Spleen (tissue), 11 donors: ENCODE measurements around the gene RIPPLY3. TPM values are rescaled to one million over a fixed set of nuclear protein-coding genes. Genes with fewer than 3 reads are reported as not detected.

Experiments used
- DNase-seq: peaks from one replicate; pipeline ENCODE4 v3.0.0-alpha.2; 2020
- H3K27ac ChIP-seq, 8 donors: fragments of 200-600 bp; sonication (generic) in 7 of 8; 1 replicate in 4 of 8; 2 replicates in 4 of 8; pipeline versions ENCODE4 v1.5.0 to v1.8.0; 2016 to 2021; ENCODE audit warnings: inconsistent platforms in 4 of 8, mild to moderate bottlenecking in 4 of 8, moderate library complexity in 1 of 8
- H3K27me3 ChIP-seq, 7 donors: fragments of 200-600 bp; sonication (generic) in 6 of 7; replicated peaks in 1 of 7; 1 replicate in 4 of 7; 2 replicates in 3 of 7; pipeline versions ENCODE4 v1.5.0 to v1.8.0; 2016 to 2021; ENCODE audit warnings: inconsistent platforms in 3 of 7, mild to moderate bottlenecking in 1 of 7
- H3K36me3 ChIP-seq, 6 donors: fragments of 200-600 bp; sonication (generic) in 5 of 6; 1 replicate in 4 of 6; 2 replicates in 2 of 6; pipeline versions ENCODE4 v1.5.0 to v1.8.0; 2016 to 2021; ENCODE audit warnings: inconsistent platforms in 2 of 6
- H3K4me1 ChIP-seq, 6 donors: fragments of 200-600 bp; sonication (generic) in 5 of 6; 1 replicate in 3 of 6; 2 replicates in 3 of 6; pipeline versions ENCODE4 v1.5.0 to v1.8.0; 2016 to 2021; ENCODE audit warnings: inconsistent platforms in 3 of 6
- H3K4me3 ChIP-seq, 8 donors: fragments of 200-600 bp; sonication (generic) in 7 of 8; 1 replicate in 4 of 8; 2 replicates in 4 of 8; pipeline versions ENCODE4 v1.5.0 to v1.8.0; 2016 to 2021; ENCODE audit warnings: inconsistent platforms in 4 of 8, mild to moderate bottlenecking in 4 of 8, moderate library complexity in 2 of 8
- H3K9me3 ChIP-seq, 8 donors: fragments of 200-600 bp; sonication (generic) in 7 of 8; 1 replicate in 4 of 8; 2 replicates in 4 of 8; pipeline versions ENCODE4 v1.5.0 to v1.8.0; 2016 to 2021; ENCODE audit warnings: inconsistent platforms in 4 of 8
- CTCF ChIP-seq, 11 experiments: fragments of 200-600 bp in 7 of 11; fragments of 450-650 bp in 4 of 11; sonication (generic) in 4 of 11; IDR thresholded peaks in 8 of 11; conservative IDR thresholded peaks in 3 of 11; 1 replicate in 7 of 11; 2 replicates in 4 of 11; pipeline versions ENCODE4 v1.4.0 to v1.8.0; 2016 to 2021; ENCODE audit warnings: antibody characterized with exemption in 11 of 11, inconsistent platforms in 4 of 11, mild to moderate bottlenecking in 1 of 11
- POLR2A ChIP-seq, 3 donors: fragments of 450-650 bp; IDR thresholded peaks; one replicate each; pipeline ENCODE4 v1.5.1; 2017; ENCODE audit warnings: antibody characterized with exemption in 3 of 3, mild to moderate bottlenecking in 1 of 3
- POLR2AphosphoS5 ChIP-seq, 3 donors: sonication (generic); formaldehyde crosslinking; IDR thresholded peaks; one replicate each; pipeline ENCODE4 v1.5.1; 2017; ENCODE audit warnings: antibody characterized with exemption in 3 of 3
- WGBS, 5 donors: extraction: QIAGEN DNeasy Blood & Tissue Kit in 3 of 5; methylation state at CpG; one replicate each; pipeline versions ENCODE4 v1.1.5 to v1.1.7; 2013 to 2018; 5-methylcytosine and 5-hydroxymethylcytosine counted together
- intact Hi-C: fragments of 100-400 bp; cut with DNase I; formaldehyde crosslinking; loops from one replicate; pipeline ENCODE4 v1.15.0; 2023; ENCODE audit warnings: low total_unique reads
- polyA plus RNA-seq, 3 donors: library from polyadenylated mRNA; stranded (reverse); fragments of 200-250 nt; gene quantifications; one replicate each; pipeline ENCODE4 v1.2.1, GENCODE V29; 2013
- total RNA-seq, 7 donors: library from RNA; depleted of rRNA in 3 of 7; stranded (reverse); fragments of >200 nt in 3 of 7; fragmentation: NEBNext Ultra II Directional in 4 of 7; extraction: Animal tissue kit (Norgen Biotek cat#: 25700) in 4 of 7; gene quantifications; one replicate each; pipeline versions ENCODE4 v1.1.0 to v1.2.1, GENCODE V29; 2016 to 2021
- donor health status: healthy with polysubstance abuse.
- donor health status: DM: no; HTN: no; CAD: no; lungs with moderate emphysema.
- donor health status: DM: no; HTN: no; CAD: no.
- donor health status: Bipolar disorder and iron deficiency.
- donor health status: healthy.
- donor health status: DM: no; HTN: no; CAD: no.
- donor health status: DM: yes; HTN: yes; CAD: no.

The RIPPLY3 gene
- total and polyA plus RNA-seq, 10 donors: 0.05 TPM; not detected in 9

GRCh38 chr21:37039411-37040075, 33.0 kb downstream of the RIPPLY3 start:
- Histone ChIP-seq H3K27me3 (no peaks in the 10 kb centered on the region), H3K27ac (no peak overlapping the region), H3K36me3 (no peaks in the 10 kb centered on the region), H3K4me3 (no peak overlapping the region), H3K9me3 (no peaks in the 10 kb centered on the region), H3K4me1 (no peaks in the 10 kb centered on the region)
- intact Hi-C loops: no loop called here
- WGBS, 5 donors: 79 to 86% (median 84%) methylated on average over 9 of the region's 9 CpGs
- no peak for DNase-seq
- TF ChIP-seq POLR2AphosphoS5 (IDR thresholded peaks at IDR 0.05) (no peak), CTCF (IDR thresholded peaks at IDR 0.05 in 8 of 11, conservative IDR thresholded peaks at IDR 0.05 in 3 of 11) (no peak), POLR2A (IDR thresholded peaks at IDR 0.05) (no peak)

- WGBS, 5 donors: 87 to 96% (median 92%) methylated on average over 3 of the region's 3 CpGs
- TF ChIP-seq CTCF (IDR thresholded peaks at IDR 0.05 in 8 of 11, conservative IDR thresholded peaks at IDR 0.05 in 3 of 11) (no peak), POLR2A (IDR thresholded peaks at IDR 0.05) (no peak), POLR2AphosphoS5 (IDR thresholded peaks at IDR 0.05) (no peak)
- Histone ChIP-seq H3K27me3 (no peaks in the 10 kb centered on the region), H3K4me1 (peaks cover 0 to 3% (median 0%) of the 10 kb centered on the region in 6 donors), H3K9me3 (no peaks in the 10 kb centered on the region), H3K4me3 (no peak overlapping the region), H3K27ac (no peak overlapping the region), H3K36me3 (no peaks in the 10 kb centered on the region)
- no peak for DNase-seq
- intact Hi-C loops: no loop called here
Observed at GRCh38 chr21:37040212-37040611, 33.7 kb downstream of the RIPPLY3 start.

GRCh38 chr21:37041706-37042271, 35.3 kb downstream of the RIPPLY3 start:
- DNase-seq: no peak
- H3K36me3 ChIP-seq: no peaks in the 10 kb centered on the region
- no peak overlapping the region for H3K4me3 ChIP-seq
- intact Hi-C loops: no loop called here
- no peak overlapping the region for H3K27ac ChIP-seq
- H3K4me1 ChIP-seq: peaks cover 0 to 7% (median 0%) of the 10 kb centered on the region in 6 donors
- H3K27me3 ChIP-seq: peaks cover 0 to 4% (median 0%) of the 10 kb centered on the region in 7 donors
- TF ChIP-seq CTCF (IDR thresholded peaks at IDR 0.05 in 8 of 11, conservative IDR thresholded peaks at IDR 0.05 in 3 of 11) (no peak), POLR2AphosphoS5 (IDR thresholded peaks at IDR 0.05) (no peak), POLR2A (IDR thresholded peaks at IDR 0.05) (no peak)
- H3K9me3 ChIP-seq: no peaks in the 10 kb centered on the region
- WGBS, 5 donors: 85 to 100% (median 93%) methylated on average over 4 of the region's 4 CpGs

GRCh38 chr21:37043818-37044217, 37.3 kb downstream of the RIPPLY3 start:
- Histone ChIP-seq H3K9me3 (no peaks in the 10 kb centered on the region), H3K4me3 (no peak overlapping the region), H3K27ac (no peak overlapping the region), H3K27me3 (peaks cover 0 to 7% (median 0%) of the 10 kb centered on the region in 7 donors), H3K4me1 (peaks cover 0 to 7% (median 0%) of the 10 kb centered on the region in 6 donors), H3K36me3 (no peaks in the 10 kb centered on the region)
- WGBS, 5 donors: 72 to 77% (median 74%) methylated on average over 6 of the region's 6 CpGs
- no peak for DNase-seq
- intact Hi-C loops: no loop called here
- TF ChIP-seq POLR2AphosphoS5 (IDR thresholded peaks at IDR 0.05) (no peak), CTCF (IDR thresholded peaks at IDR 0.05 in 8 of 11, conservative IDR thresholded peaks at IDR 0.05 in 3 of 11) (no peak), POLR2A (IDR thresholded peaks at IDR 0.05) (no peak)
